ENCODE measurements around the gene LRRC38.
"Not testable (repeated sequence)": the region's sequence is repeated elsewhere in the genome, so short reads cannot be mapped to it uniquely, and the experiment has no call there.

LRRC38 gene, protein sequence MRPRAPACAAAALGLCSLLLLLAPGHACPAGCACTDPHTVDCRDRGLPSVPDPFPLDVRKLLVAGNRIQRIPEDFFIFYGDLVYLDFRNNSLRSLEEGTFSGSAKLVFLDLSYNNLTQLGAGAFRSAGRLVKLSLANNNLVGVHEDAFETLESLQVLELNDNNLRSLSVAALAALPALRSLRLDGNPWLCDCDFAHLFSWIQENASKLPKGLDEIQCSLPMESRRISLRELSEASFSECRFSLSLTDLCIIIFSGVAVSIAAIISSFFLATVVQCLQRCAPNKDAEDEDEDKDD

GRCh38 chr1:13513895-13514546 lies at the start of gene LRRC38:
LRRC38 (minus strand) TSS chr1:13514003; CDS start chr1:13513593, 410 bp downstream.
- DNase-seq (ENCODE audit: low read depth): no peak

GRCh38 chr1:13562981-13563380 lies 49.2 kb upstream of the LRRC38 start:
- DNase-seq (ENCODE audit: low read depth): not testable (repeated sequence)

DNA sequence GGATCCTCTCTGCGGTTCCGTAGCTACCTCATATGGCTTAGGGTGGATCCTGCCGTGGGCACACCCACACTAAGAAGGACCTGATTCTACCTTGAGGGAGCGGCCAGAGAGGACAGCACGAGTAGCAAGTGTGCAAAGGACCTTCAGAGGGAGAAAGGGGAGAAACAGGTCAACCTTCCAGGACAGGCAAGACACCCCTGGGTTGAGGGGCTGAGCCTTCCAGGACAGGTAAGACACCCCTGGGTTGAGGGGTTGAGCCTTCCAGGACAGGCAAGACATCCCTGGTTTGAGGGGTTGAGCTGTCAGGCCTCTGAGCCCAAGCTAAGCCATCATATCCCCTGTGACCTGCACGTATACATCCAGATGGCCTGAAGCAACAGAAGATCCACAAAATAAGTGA lies 46.7 kb upstream of the LRRC38 start:
- no peak for DNase-seq (ENCODE audit: low read depth)

- no peak for DNase-seq (ENCODE audit: low read depth)
Observed at GRCh38 chr1:13556224-13556764, 42.5 kb upstream of the LRRC38 start.

- DNase-seq (ENCODE audit: low read depth): no peak
Observed at GRCh38 chr1:13554798-13555197, 41.0 kb upstream of the LRRC38 start.

DNA sequence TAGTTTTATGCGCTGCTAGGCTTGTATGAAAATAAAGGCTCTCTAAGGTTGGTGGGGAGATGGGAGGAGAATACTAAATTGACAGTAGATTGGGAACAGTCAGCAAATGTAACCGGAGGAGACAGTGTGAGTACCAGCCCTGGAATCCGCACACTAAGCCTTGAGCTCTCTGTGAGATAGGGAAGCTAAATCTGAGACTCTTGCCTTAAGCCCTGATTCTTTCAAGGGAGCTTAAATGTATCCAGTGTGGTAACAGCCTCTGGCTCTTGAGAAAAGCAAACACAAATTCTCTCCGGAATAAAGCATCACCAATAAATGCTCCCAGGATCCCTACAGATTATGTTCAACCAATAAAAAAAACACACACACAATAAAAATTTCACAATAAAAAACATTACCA lies 36.9 kb upstream of the LRRC38 start:
- peak; percentile 8 for DNase-seq (ENCODE audit: low read depth)

DNA sequence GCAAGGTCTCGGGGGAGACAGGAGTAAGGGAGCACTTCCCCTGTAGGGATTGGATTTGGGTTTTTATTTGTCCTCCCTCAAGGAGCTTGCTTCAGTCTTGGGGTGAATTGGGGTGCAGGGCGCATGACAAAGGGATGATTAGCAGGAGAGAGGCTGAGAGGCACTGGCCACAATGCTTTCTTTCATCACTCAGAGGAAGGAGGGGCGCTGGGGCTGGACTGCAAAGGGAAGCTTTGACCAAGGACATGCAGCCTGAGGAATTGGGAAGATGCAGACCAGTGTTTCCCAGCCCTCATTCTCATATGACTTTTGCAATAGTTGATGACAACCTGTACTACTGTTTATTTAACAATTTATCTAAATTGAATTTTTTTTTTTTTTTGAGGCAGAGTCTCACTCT lies 35.7 kb upstream of the LRRC38 start:
- no peak for DNase-seq (ENCODE audit: low read depth)

- DNase-seq (ENCODE audit: low read depth): no peak
Observed at GRCh38 chr1:13549021-13549420, 35.2 kb upstream of the LRRC38 start.

DNA sequence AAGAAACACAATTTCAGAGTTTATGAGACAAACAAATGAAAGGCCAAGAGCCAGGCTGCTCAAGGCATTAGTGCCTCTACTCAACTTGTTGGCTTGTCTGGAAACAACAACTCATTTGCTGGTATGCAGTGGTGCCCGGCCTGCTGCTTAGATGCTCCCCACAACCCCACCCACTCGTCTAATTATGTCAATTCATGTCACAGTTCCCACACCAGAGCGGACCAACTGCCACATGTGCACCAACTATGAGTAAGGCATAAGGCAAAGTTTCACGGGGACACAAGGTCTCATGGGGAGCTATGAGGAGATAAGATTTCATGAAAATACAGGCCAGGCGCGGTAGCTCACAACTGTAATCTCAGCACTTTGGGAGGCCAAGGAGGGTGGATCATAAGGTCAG lies 34.5 kb upstream of the LRRC38 start:
- no peak for DNase-seq (ENCODE audit: low read depth)

DNA sequence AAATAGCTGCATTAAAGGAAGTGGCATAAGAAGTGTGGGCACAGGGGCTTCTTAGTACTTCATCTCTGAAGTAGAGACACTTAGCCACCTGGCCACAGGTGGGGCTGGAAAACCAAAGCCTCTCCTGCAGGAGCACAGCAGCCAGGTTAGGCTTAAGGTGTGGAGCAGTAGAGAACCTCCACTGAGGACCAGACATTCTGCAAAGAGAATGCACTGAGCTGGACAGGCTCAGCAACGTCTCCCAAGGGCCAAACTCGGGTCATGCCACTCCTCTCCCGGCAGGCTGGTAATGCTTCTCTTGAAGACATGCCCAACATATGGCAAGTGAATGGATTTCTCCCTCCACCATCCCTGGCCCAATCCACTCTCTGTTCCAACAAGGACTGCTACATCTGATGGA lies 33.0 kb upstream of the LRRC38 start:
- no peak for DNase-seq (ENCODE audit: low read depth)

DNA sequence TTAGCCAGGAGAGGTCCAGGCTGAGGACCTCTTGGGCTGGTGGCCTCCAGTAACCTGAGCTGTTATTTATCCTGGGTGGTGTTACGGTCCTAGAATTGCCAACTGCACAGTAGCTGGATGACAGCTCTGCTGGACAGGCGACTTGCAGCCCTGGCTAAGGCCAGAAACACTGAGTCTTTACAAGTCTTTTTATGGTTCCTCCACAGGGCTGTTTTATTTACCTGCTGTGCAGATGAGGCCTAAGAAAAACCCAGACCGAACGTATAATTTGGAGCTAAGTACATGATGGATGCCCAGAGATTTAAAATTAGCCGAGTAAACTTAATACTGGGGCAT lies 30.4 kb upstream of the LRRC38 start:
- DNase-seq (ENCODE audit: low read depth): no peak

GRCh38 chr1:13543451-13544220 lies 29.8 kb upstream of the LRRC38 start:
- peak; percentile 11 for DNase-seq (ENCODE audit: low read depth)

- DNase-seq (ENCODE audit: low read depth): no peak
Observed at GRCh38 chr1:13541435-13542215, 27.8 kb upstream of the LRRC38 start.

DNA sequence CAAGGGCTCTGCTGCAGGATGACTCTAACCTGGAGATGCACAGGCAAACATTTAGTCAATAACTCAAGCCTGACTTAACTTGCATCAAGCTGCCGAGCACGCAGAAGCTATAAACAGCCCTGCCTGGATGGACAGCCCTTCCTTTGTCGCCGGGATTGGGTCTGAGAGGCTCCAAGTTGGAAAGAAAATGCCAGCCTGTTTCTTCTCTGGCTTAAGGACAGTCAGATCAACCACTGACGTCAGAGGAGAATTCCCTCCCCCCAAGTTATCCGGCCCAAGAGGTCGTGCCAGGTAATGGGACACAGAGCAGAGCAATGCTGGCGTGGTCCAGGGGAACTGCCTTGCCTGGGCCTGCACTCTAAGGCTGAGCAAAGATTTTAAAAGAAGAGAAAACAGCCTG lies 27.1 kb upstream of the LRRC38 start:
- DNase-seq (ENCODE audit: low read depth): no peak

DNA sequence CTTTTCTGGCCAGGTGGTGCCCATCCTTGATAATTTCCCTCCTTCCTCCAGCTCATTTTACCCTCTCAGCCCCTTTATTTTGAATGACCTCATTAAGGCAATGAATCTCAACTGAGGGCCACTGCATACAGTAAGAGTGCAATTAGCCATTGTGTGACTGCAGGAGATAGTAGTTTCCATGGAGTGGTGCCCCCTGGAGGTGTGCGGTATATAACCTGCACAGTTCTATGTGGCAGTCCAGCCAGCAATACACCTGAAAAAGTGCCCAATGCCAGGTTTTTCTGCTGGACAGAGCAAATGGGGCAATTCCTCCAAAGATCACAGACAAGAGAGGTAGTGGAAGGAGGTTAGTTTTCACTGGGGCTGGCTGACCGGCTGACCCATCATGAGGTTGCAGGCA lies 25.9 kb upstream of the LRRC38 start:
- DNase-seq (ENCODE audit: low read depth): no peak

GRCh38 chr1:13538832-13539231 lies 25.0 kb upstream of the LRRC38 start:
- no peak for DNase-seq (ENCODE audit: low read depth)

DNA sequence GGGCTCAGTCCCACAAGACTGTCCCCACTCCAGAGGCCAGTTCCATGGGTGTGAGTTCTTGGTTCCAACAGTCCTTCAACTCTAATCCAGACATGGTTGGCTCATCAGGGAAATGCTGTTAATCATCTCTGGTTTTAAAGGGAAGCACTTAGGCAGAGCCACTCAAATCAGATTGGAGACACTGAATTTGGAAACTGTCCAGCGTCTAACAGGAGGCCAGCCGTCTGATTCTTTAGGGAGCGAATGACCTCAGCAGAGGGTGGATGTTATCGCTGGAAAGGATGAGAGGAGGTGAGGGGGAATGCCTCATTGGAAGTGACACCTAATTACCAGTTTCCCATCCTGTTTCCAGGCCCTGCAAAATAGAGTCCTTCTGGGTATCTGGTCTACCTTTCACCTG lies 22.8 kb upstream of the LRRC38 start:
- no peak for DNase-seq (ENCODE audit: low read depth)

DNA sequence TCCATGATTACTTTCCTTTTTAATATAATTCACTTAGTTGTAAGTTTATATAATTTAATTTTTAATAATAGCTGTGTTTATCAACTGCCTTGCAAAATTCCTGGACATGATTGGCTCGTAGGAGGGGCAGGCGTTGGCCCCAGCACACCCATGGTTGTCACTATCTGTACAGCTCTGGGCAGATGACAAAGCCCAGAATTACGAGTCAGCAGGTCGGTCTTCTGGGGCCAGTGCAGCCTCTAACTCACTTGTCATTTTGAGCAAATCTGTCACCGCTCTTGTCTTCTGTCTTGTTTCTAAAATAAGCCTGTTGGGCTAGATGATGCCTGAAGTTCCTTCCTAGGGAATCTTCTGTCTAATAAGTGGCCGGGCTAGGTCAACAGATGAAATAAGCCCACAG lies 21.4 kb upstream of the LRRC38 start:
- DNase-seq (ENCODE audit: low read depth): no peak

GRCh38 chr1:13528320-13528719 lies 14.5 kb upstream of the LRRC38 start:
- no peak for DNase-seq (ENCODE audit: low read depth)

GRCh38 chr1:13523780-13524477 lies 10.1 kb upstream of the LRRC38 start:
- DNase-seq (ENCODE audit: low read depth): no peak

DNA sequence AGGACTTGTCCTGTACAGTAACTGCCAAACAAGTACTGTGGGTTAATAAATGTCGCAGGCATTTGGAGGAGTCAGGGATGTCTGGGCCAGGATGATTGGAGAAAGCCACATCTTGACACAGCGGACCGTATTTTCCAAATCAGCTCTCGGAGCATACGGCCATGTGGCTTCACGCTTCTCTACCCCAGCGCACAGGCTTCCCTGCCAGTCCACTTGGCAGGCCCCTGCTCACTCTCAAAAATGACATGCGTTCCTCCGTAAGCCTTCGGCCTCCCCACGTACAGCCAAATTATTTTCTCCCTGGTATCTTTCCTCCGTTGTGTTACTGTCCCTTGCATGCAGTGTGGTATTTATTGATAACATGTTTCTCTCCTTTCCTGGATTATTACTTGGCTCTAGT lies 7.2 kb upstream of the LRRC38 start:
- no peak for DNase-seq (ENCODE audit: low read depth)
